IMR-90 (cell line): ENCODE data around the gene SHROOM3. TPM values are rescaled to one million over a fixed set of nuclear protein-coding genes. Genes with fewer than 3 reads are reported as not detected.

Experiments used
- ATAC-seq: fragments of 200-7000 bp; cut with Tn5 transposase; 2 replicates; pipeline ENCODE4 v1.9.1; 2020; ENCODE audit warnings: low read depth, mild to moderate bottlenecking, moderate library complexity
- BruUV-seq: library from RNA; stranded (reverse); fragments of 400-500 nt; replicated peaks from 2 replicates; lab custom pipeline; 2021; lab: Mats Ljungman, UMichigan
- CTCF ChIA-PET: fragments of 300-600 bp; formaldehyde crosslinking; extraction: SDS; loops from one replicate; lab custom pipeline; 2021; ENCODE audit warnings: antibody characterized with exemption; lab: Yijun Ruan, JAX
- POLR2A ChIA-PET: fragments of 300-600 bp; sonication (Branson Sonifier 250); formaldehyde crosslinking; loops from one replicate; lab custom pipeline; 2022; ENCODE audit warnings: antibody characterized with exemption; ENCODE audit not compliant: unreplicated experiment; lab: Charles Lee
- DNase-seq: peaks from one replicate; pipeline ENCODE4 v3.0.0; 2013
- H2AFZ ChIP-seq: replicated peaks from 2 replicates; pipeline ENCODE3; 2013; ENCODE audit warnings: low read length, mild to moderate bottlenecking; ENCODE audit not compliant: poor library complexity
- H2AK5ac ChIP-seq: 2 replicates; pipeline ENCODE4 v1.6.1; 2013; ENCODE audit warnings: low read depth, low read length, inconsistent platforms
- H2AK9ac ChIP-seq: replicated peaks from 2 replicates; pipeline ENCODE3; 2013; ENCODE audit warnings: mild to moderate bottlenecking, low read depth, low read length, moderate library complexity; ENCODE audit not compliant: poor library complexity
- H2BK120ac ChIP-seq: 2 replicates; pipeline ENCODE4 v1.6.1; 2013; ENCODE audit warnings: low read depth, low read length, inconsistent platforms
- H2BK15ac ChIP-seq: 3 replicates; pipeline ENCODE4 v1.6.1; 2013; ENCODE audit warnings: low read depth, low read length, inconsistent platforms
- H2BK20ac ChIP-seq: 2 replicates; pipeline ENCODE4 v1.6.1; 2013; ENCODE audit warnings: low read depth, mild to moderate bottlenecking, inconsistent platforms, low read length, moderate library complexity
- H2BK5ac ChIP-seq: 2 replicates; pipeline ENCODE4 v1.6.1; 2013; ENCODE audit warnings: mild to moderate bottlenecking, low read depth, low read length, inconsistent platforms; ENCODE audit not compliant: poor library complexity, severe bottlenecking
- H3K14ac ChIP-seq: replicated peaks from 2 replicates; pipeline ENCODE4 v1.6.1; 2013; ENCODE audit warnings: low read depth, low read length, inconsistent platforms
- H3K18ac ChIP-seq: 2 replicates; pipeline ENCODE4 v1.6.1; 2013; ENCODE audit warnings: low read depth, low read length, control low read depth
- H3K23ac ChIP-seq: 2 replicates; pipeline ENCODE4 v1.6.1; 2013; ENCODE audit warnings: low read depth, low read length, inconsistent platforms
- H3K27ac ChIP-seq: 2 replicates; pipeline ENCODE4 v1.5.1; 2013; ENCODE audit warnings: mild to moderate bottlenecking, control low read depth, low read length; ENCODE audit not compliant: insufficient read depth
- H3K27me3 ChIP-seq: 2 replicates; pipeline ENCODE4 v1.6.1; 2013; ENCODE audit warnings: low read length; ENCODE audit not compliant: control insufficient read depth, insufficient read depth
- H3K36me3 ChIP-seq: 2 replicates; pipeline ENCODE4 v1.6.1; 2013; ENCODE audit warnings: low read length, mixed read lengths; ENCODE audit not compliant: control insufficient read depth, insufficient read depth
- H3K4ac ChIP-seq: 2 replicates; pipeline ENCODE4 v1.6.1; 2013; ENCODE audit warnings: low read depth, low read length, inconsistent platforms
- H3K4me1 ChIP-seq: 2 replicates; pipeline ENCODE4 v1.6.1; 2013; ENCODE audit warnings: low read length, mixed read lengths; ENCODE audit not compliant: control insufficient read depth, insufficient read depth
- H3K4me2 ChIP-seq: 2 replicates; pipeline ENCODE4 v1.6.1; 2013; ENCODE audit warnings: low read depth, mild to moderate bottlenecking, control low read depth, low read length, moderate library complexity
- H3K4me3 ChIP-seq: 2 replicates; pipeline ENCODE4 v1.5.1; 2013; ENCODE audit warnings: low read depth, mild to moderate bottlenecking, control low read depth, low read length, moderate library complexity; ENCODE audit not compliant: insufficient read depth
- H3K56ac ChIP-seq: 2 replicates; pipeline ENCODE4 v1.6.1; 2013; ENCODE audit warnings: low read length, inconsistent platforms; ENCODE audit not compliant: insufficient read depth; ENCODE audit errors: extremely low read depth
- H3K79me1 ChIP-seq, 2 experiments: 2 replicates each; pipeline ENCODE4 v1.6.1; 2013; ENCODE audit warnings: low read length in 2 of 2, inconsistent platforms in 1 of 2, low read depth in 1 of 2
- H3K9ac ChIP-seq: 2 replicates; pipeline ENCODE4 v1.6.1; 2013; ENCODE audit warnings: low read depth, low read length, control low read depth
- H3K9me1 ChIP-seq: 2 replicates; pipeline ENCODE4 v1.6.1; 2013; ENCODE audit warnings: low read length, inconsistent platforms; ENCODE audit not compliant: insufficient read depth
- H3K9me3 ChIP-seq: 2 replicates; pipeline ENCODE4 v1.6.1; 2013; ENCODE audit warnings: low read length; ENCODE audit not compliant: control insufficient read depth, insufficient read depth
- H4K20me1 ChIP-seq: 2 replicates; pipeline ENCODE4 v1.6.1; 2013; ENCODE audit warnings: low read length, inconsistent platforms; ENCODE audit not compliant: insufficient read depth
- H4K5ac ChIP-seq: 2 replicates; pipeline ENCODE4 v1.6.1; 2013; ENCODE audit warnings: mild to moderate bottlenecking, low read depth, low read length, control low read depth
- H4K8ac ChIP-seq, 2 experiments: 2 replicates each; pipeline ENCODE4 v1.6.1; 2013; ENCODE audit warnings: low read depth in 2 of 2, low read length in 2 of 2, control low read depth in 1 of 2, inconsistent platforms in 1 of 2
- H4K91ac ChIP-seq: 2 replicates; pipeline ENCODE4 v1.6.1; 2013; ENCODE audit warnings: low read depth, low read length, inconsistent platforms; ENCODE audit not compliant: insufficient read depth
- CTCF ChIP-seq: conservative IDR thresholded peaks from 2 replicates; pipeline ENCODE4 v1.5.1; 2012; ENCODE audit warnings: mild to moderate bottlenecking, low read depth, low read length, improper control_type of control experiment
- RCOR1 ChIP-seq: IDR thresholded peaks from 2 replicates; pipeline ENCODE4 v1.6.1; 2012; ENCODE audit warnings: mild to moderate bottlenecking, low read length, improper control_type of control experiment; ENCODE audit not compliant: insufficient replicate concordance
- SMC3 ChIP-seq: fragments of 150-350 bp; IDR thresholded peaks from 2 replicates; pipeline ENCODE4 v1.6.1; 2016; ENCODE audit warnings: low read depth, mild to moderate bottlenecking, antibody characterized with exemption, low read length, moderate library complexity
- WGBS, 2 experiments: methylation state at CpG; one replicate each; pipeline versions ENCODE4 v1.1.5 to v1.1.7; 2013; ENCODE audit warnings: missing lambda C conversion rate in 2 of 2; ENCODE audit not compliant: insufficient read length in 1 of 2; ENCODE audit errors: extremely low coverage in 2 of 2; 5-methylcytosine and 5-hydroxymethylcytosine counted together
- dilution Hi-C: fragments of 300-500 bp; cut with HindIII; formaldehyde crosslinking; loops from one replicate; pipeline ENCODE4 v1.14.3; 2018; ENCODE audit warnings: low sequenced_read_pairs; ENCODE audit not compliant: unreplicated experiment
- in situ Hi-C: fragments of 300-500 bp; cut with MboI; formaldehyde crosslinking; loops from 3 replicates; pipeline ENCODE4 v1.14.3; 2019; ENCODE audit warnings: low sequenced_read_pairs, inconsistent platforms, mixed read lengths
- intact Hi-C: fragments of 100-400 bp; cut with micrococcal nuclease; formaldehyde crosslinking; loops from 2 replicates; pipeline ENCODE4 v1.10.0; 2022
- polyA plus RNA-seq, 3 experiments: library from polyadenylated mRNA; depleted of rRNA; stranded (reverse); fragments of >200 nt; gene quantifications; 2 replicates each; pipeline ENCODE4 v1.2.3, GENCODE V29; 2012; ENCODE audit warnings: low replicate concordance in 1 of 3
- total RNA-seq: library from RNA; depleted of rRNA; stranded (reverse); fragments of >200 nt; gene quantifications from 2 replicates; pipeline ENCODE4 v1.2.3, GENCODE V29; 2012

Gene SHROOM3
- total and polyA plus RNA-seq, 2 of the 4 experiments (the other 2 are of a cell fraction): 10.8 to 19.5 TPM

DNA sequence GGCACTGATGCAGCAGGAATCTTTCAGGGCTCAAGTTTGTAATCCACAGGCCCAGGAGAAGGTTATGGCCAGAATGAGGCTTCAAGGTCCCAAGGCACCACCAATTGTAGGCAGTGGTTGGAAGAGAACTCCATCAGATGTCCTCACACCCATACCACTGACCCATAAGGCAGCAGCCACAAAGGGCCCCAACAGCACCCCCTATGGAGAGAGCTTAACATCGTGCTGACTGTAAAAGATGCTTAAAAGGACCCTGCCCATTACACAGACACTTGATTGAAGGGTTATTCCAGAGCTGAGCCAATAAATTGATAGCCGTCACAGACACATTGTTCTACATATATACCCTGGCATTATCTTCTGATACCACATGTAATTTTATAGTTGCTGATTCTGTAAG lies 349.2 kb downstream of the SHROOM3 start:
- Histone ChIP-seq H3K23ac (peak overlapping the region; percentile 80; the same call in 1 of the 2 replicates), H2BK5ac (peak overlapping the region; percentile 100), H3K4me3 (no peak overlapping the region), H3K4me1 (peaks cover 18% of the 10 kb centered on the region), H2BK120ac (peak overlapping the region; percentile 91), H2BK15ac (peak overlapping the region; percentile 53; the same call in 2 of the 3 replicates), H3K9ac (no peak overlapping the region), H2AK5ac (peak overlapping the region; percentile 74; the same call in 1 of the 2 replicates), H4K20me1 (no peaks in the 10 kb centered on the region), H3K36me3 (peaks cover 8% of the 10 kb centered on the region), H4K91ac (peak overlapping the region; percentile 64), H2AK9ac (no peak overlapping the region), H2BK20ac (peak overlapping the region; percentile 91), H3K14ac (peak overlapping the region; percentile 50), H4K5ac (peak overlapping the region; percentile 13; the same call in 1 of the 2 replicates), H3K4ac (peak overlapping the region; percentile 90), H4K8ac (peak overlapping the region; percentile 39 to 86; a peak in 2 of 4 replicates), H3K56ac (no peak overlapping the region), H3K27ac (peak overlapping the region; percentile 12; the same call in 1 of the 2 replicates), H3K27me3 (no peaks in the 10 kb centered on the region), H3K9me1 (peaks cover 14% of the 10 kb centered on the region), H3K79me1 (peaks cover 12 to 44% of the 10 kb centered on the region in 2 experiments; a peak in 3 of 4 replicates), H3K9me3 (no peaks in the 10 kb centered on the region; the same call in 1 of the 2 replicates), H2AFZ (peak overlapping the region; percentile 25), H3K18ac (peak overlapping the region; percentile 13), H3K4me2 (no peak overlapping the region)
- dilution Hi-C loops: no loop called here
- intact Hi-C loops: no loop called here
- in situ Hi-C loops: loop anchor here (10.0 kb wide), 1 partner anchor 161 kb away; the partner anchor contains the start of gene SEPTIN11
- POLR2A ChIA-PET: no interaction called here
- TF ChIP-seq SMC3 (no peak), RCOR1 (no peak), CTCF (peak; percentile 25; the same call in 1 of the 2 replicates)
- BruUV-seq: no TSS peak
- no peak for ATAC-seq
- CTCF ChIA-PET: no interaction called here
- DNase-seq: no peak
- no CpG with 5 or more reads among the region's 2 CpGs for WGBS, 2 experiments
